NCI-H187 treated with DMSO at 0.1 percent for 48 hours (cell line): ENCODE results near the gene TRAF3IP1.

Source experiments
- DNase-seq: peaks from one replicate; lab custom pipeline; 2025; lab: John Stamatoyannopoulos, UW

TRAF3IP1 gene

DNA sequence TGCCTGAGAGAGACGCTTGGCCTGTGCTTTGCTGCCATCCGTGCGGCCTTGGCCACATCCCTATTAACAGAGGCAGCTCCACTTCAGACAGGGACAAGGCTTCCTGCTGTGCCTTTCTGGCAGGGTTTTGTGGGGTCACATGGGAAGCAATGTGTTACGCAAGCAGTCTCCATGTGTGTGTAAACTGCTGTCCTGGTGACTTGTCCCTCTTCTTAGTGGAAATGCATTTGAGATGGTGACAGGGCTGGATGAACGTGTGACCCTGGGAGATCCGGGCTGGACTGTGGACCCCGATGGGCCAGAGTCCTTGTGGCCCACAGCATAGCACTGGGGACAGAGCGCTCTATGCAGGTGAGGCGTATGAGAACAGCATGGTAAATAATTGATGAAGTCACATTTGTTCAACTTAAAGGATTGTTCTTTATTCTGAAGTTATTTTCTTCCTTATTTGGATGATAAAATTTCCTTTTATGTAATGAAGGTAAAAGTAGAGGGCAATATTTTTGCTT, 129.6 kb downstream of the TRAF3IP1 start:
- DNase-seq, result no peak

DNA sequence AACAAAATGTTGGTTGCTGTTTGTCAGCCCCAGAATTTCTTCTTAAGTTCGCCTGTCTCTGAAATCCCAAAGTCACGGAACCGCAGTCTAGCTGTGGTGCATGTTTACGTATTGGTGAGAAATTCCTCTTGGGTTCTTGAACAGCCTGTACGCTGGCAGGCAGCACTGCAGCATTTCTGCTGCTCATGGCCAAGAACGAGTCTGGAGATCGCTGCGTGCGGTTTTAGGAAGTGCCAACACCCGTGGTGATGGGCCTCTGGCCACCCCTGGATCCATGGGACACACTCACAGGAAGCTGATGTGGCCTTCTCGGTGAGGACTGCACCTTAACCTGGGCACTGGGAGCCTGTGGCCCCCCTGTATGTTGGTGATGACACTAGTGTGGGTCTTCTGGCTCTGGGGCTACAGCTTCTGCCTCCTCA, 130.1 kb downstream of the TRAF3IP1 start:
- no peak for DNase-seq
